Mammary epithelial cell (primary cell): ENCODE data around the gene GNMT.
"Not testable (repeated sequence)": the region's sequence is repeated elsewhere in the genome, so short reads cannot be mapped to it uniquely, and the experiment has no call there.

Experiments used
- CTCF ChIP-seq, 2 donors: IDR thresholded peaks in 1 of 2; conservative IDR thresholded peaks in 1 of 2; 2 replicates each; pipeline ENCODE4 v1.5.1; 2011 to 2012; ENCODE audit warnings: inconsistent platforms in 2 of 2, low read length in 2 of 2, mild to moderate bottlenecking in 2 of 2, control low read depth in 1 of 2, low read depth in 1 of 2; ENCODE audit not compliant: insufficient read depth in 1 of 2; ENCODE audit errors: extremely low read depth in 1 of 2
- EZH2 ChIP-seq: IDR thresholded peaks from 2 replicates; pipeline ENCODE4 v1.6.1; 2012; ENCODE audit warnings: low read length, inconsistent platforms, borderline replicate concordance

- not testable (repeated sequence) for TF ChIP-seq CTCF (conservative IDR thresholded peaks at IDR 0.05 in 1 of 2, IDR thresholded peaks at IDR 0.05 in 1 of 2; ENCODE audit: extremely low read depth in 1 of 2, insufficient read depth in 1 of 2, low read depth in 1 of 2, low read length in 2 of 2); EZH2
These were observed 37.7 kb downstream of the GNMT start for GRCh38 chr6:42998205-42998604.
